K562 (cell line): ENCODE measurements around the gene RPP38. TPM values are rescaled to one million over a fixed set of nuclear protein-coding genes. Genes with fewer than 3 reads are reported as not detected.

ENCODE experiments used
- ATAC-seq: fragments of 200-7000 bp; cut with Tn5 transposase; 3 replicates; pipeline ENCODE4 v1.9.1; 2020; ENCODE audit warnings: moderate library complexity
- BruUV-seq: library from RNA; stranded (reverse); fragments of 400-500 nt; replicated peaks from 2 replicates; lab custom pipeline; 2021; lab: Mats Ljungman, UMichigan
- CTCF ChIA-PET: fragments of 300-600 bp; formaldehyde crosslinking; extraction: SDS; loops from one replicate; lab custom pipeline; 2021; ENCODE audit warnings: low intra/inter-chr PET ratio; lab: Yijun Ruan, JAX
- POLR2A ChIA-PET: fragments of 300-600, 350-650 bp; sonication (Branson Sonifier 250); formaldehyde crosslinking; extraction: SDS; loops from one replicate; lab custom pipeline; 2021; ENCODE audit warnings: antibody characterized with exemption, inconsistent platforms; lab: Yijun Ruan, JAX
- DNase-seq, 4 experiments: peaks; one replicate each; pipeline versions ENCODE4 v3.0.0 to v3.0.0-alpha.2; 2011 to 2018; ENCODE audit warnings: low spot score in 3 of 4, mixed read lengths in 3 of 4; ENCODE audit errors: extremely low read depth in 1 of 4
- FAIRE-seq: peaks from 2 replicates; lab custom pipeline; 2011; peaks lifted over from hg19 to GRCh38; lab: Jason Lieb, UNC
- H2AFZ ChIP-seq: 2 replicates; pipeline ENCODE4 v1.6.0; 2011; ENCODE audit warnings: low read depth, low read length, control low read depth, inconsistent platforms
- H3K27ac ChIP-seq: fragments of 200-600 bp; 3 replicates; pipeline ENCODE4 v1.8.0; 2011; ENCODE audit warnings: low read depth, mild to moderate bottlenecking, control low read depth, inconsistent platforms, low read length, moderate library complexity, mixed read lengths; ENCODE audit errors: extremely low read depth
- H3K27me3 ChIP-seq, 2 experiments: fragments of 300-600 bp in 1 of 2; 2 replicates in 1 of 2; 3 replicates in 1 of 2; pipeline versions ENCODE4 v1.6.0 to v1.8.0; 2011; ENCODE audit warnings: inconsistent platforms in 2 of 2, low read length in 2 of 2, mild to moderate bottlenecking in 1 of 2, mixed read lengths in 1 of 2, moderate library complexity in 1 of 2; ENCODE audit not compliant: control insufficient read depth in 2 of 2, insufficient read depth in 2 of 2
- H3K36me3 ChIP-seq: fragments of 300-600 bp; 3 replicates; pipeline ENCODE4 v1.8.0; 2011; ENCODE audit warnings: mild to moderate bottlenecking, low read length, inconsistent platforms; ENCODE audit not compliant: control insufficient read depth, insufficient read depth
- H3K4me1 ChIP-seq, 2 experiments: fragments of 200-600 bp in 1 of 2; replicated peaks in 1 of 2; 2 replicates in 1 of 2; 3 replicates in 1 of 2; pipeline versions ENCODE4 v1.5.1 to v1.8.0; 2011; ENCODE audit warnings: inconsistent platforms in 2 of 2, low read length in 2 of 2, mild to moderate bottlenecking in 1 of 2, mixed read lengths in 1 of 2, moderate library complexity in 1 of 2; ENCODE audit not compliant: control insufficient read depth in 2 of 2, insufficient read depth in 2 of 2
- H3K4me2 ChIP-seq: 2 replicates; pipeline ENCODE4 v1.6.1; 2011; ENCODE audit warnings: low read length, control low read depth, inconsistent platforms, mixed read lengths; ENCODE audit not compliant: insufficient read depth
- H3K4me3 ChIP-seq: fragments of 200-600 bp; sonication (generic), shearing (Covaris generic); 2 replicates; pipeline ENCODE4 v1.5.1; 2016; ENCODE audit warnings: control low read depth, inconsistent platforms
- H3K79me2 ChIP-seq: fragments of 200-600 bp; 3 replicates; pipeline ENCODE4 v1.8.0; 2011; ENCODE audit warnings: low read length, inconsistent platforms; ENCODE audit not compliant: control insufficient read depth, insufficient read depth
- H3K9ac ChIP-seq, 2 experiments: 2 replicates each; pipeline versions ENCODE4 v1.6.0 to v1.6.1; 2011; ENCODE audit warnings: low read depth in 2 of 2, low read length in 2 of 2, control low read depth in 1 of 2, inconsistent platforms in 1 of 2, mild to moderate bottlenecking in 1 of 2, mixed read lengths in 1 of 2; ENCODE audit not compliant: insufficient read depth in 1 of 2
- H3K9me1 ChIP-seq: one replicate; pipeline ENCODE4 v1.6.0; 2011; ENCODE audit warnings: inconsistent platforms, mild to moderate bottlenecking, low read length, moderate library complexity; ENCODE audit not compliant: control insufficient read depth, insufficient read depth
- H3K9me3 ChIP-seq: replicated peaks from 2 replicates; pipeline ENCODE4 v1.5.1; 2011; ENCODE audit warnings: low read depth, low read length, inconsistent platforms; ENCODE audit not compliant: control insufficient read depth, insufficient read depth
- H4K20me1 ChIP-seq: replicated peaks from 2 replicates; pipeline ENCODE4 v1.6.1; 2011; ENCODE audit warnings: low read length, inconsistent platforms, mixed read lengths; ENCODE audit not compliant: control insufficient read depth, insufficient read depth
- EGR1 ChIP-seq: fragments of 450-650 bp; conservative IDR thresholded peaks from 2 replicates; pipeline ENCODE4 v1.6.1; 2017; ENCODE audit warnings: mild to moderate bottlenecking
- EWSR1 ChIP-seq: fragments of 450-650 bp; IDR thresholded peaks from 2 replicates; pipeline ENCODE4 v1.6.1; 2018; ENCODE audit warnings: borderline replicate concordance, mild to moderate bottlenecking, low read depth, moderate library complexity; ENCODE audit not compliant: partially characterized antibody
- SAFB2 ChIP-seq: fragments of 200-400 bp; formaldehyde crosslinking; IDR thresholded peaks from 2 replicates; pipeline ENCODE4 v1.6.1; 2018; ENCODE audit warnings: borderline replicate concordance, low read length, low read depth, moderate library complexity; ENCODE audit not compliant: severe bottlenecking
- in situ Hi-C: fragments of 300-500 bp; cut with MboI; formaldehyde crosslinking; loops from 4 replicates; pipeline ENCODE4 v1.15.0; 2018; ENCODE audit warnings: inconsistent platforms, mixed read lengths
- intact Hi-C: fragments of 100-400 bp; cut with micrococcal nuclease; formaldehyde crosslinking; loops from 2 replicates; pipeline ENCODE4 v1.14.2; 2022
- polyA plus RNA-seq, 8 experiments: library from polyadenylated mRNA; depleted of rRNA in 4 of 8; stranded (reverse) in 5 of 8; unstranded in 3 of 8; fragments of >200 nt; fragmentation: Nextera tagmentation in 2 of 8; fragmentation: Illumina TruSeq in 1 of 8; extraction: Ambion mirVana in 2 of 8; extraction: Trizol in 1 of 8; gene quantifications; 2 replicates each; pipeline versions ENCODE4 v1.2.1 to v1.2.3, GENCODE V29; 2011 to 2014; ENCODE audit warnings: inconsistent platforms in 1 of 8, missing spikeins in 1 of 8
- total RNA-seq, 7 experiments: library from RNA; depleted of rRNA in 6 of 7; stranded (reverse); fragments of >200 nt in 6 of 7; fragmentation: Illumina TruSeq in 2 of 7; extraction: Trizol in 2 of 7; gene quantifications; 2 replicates each; pipeline versions ENCODE4 v1.2.1 to v1.2.3, GENCODE V29; 2011 to 2021; ENCODE audit warnings: low replicate concordance in 1 of 7
- TF ChIP-seq, protein P1 (sequence below): sonication (generic); formaldehyde crosslinking; IDR thresholded peaks from 2 replicates; pipeline ENCODE4 v1.8.0; 2023; ENCODE audit warnings: mild to moderate bottlenecking, missing genetic modification reagents
- TF ChIP-seq, protein P2 (sequence below): fragments of 450-650 bp; IDR thresholded peaks from 2 replicates; pipeline ENCODE4 v1.6.1; 2016; ENCODE audit warnings: low read depth, mild to moderate bottlenecking, moderate library complexity

Gene RPP38
- total and polyA plus RNA-seq, 9 of the 15 experiments (the other 6 are each of a cell fraction or from before 2014, with no cell fraction given) = 26.3 to 58.6 (median 33.8) TPM

DNA sequence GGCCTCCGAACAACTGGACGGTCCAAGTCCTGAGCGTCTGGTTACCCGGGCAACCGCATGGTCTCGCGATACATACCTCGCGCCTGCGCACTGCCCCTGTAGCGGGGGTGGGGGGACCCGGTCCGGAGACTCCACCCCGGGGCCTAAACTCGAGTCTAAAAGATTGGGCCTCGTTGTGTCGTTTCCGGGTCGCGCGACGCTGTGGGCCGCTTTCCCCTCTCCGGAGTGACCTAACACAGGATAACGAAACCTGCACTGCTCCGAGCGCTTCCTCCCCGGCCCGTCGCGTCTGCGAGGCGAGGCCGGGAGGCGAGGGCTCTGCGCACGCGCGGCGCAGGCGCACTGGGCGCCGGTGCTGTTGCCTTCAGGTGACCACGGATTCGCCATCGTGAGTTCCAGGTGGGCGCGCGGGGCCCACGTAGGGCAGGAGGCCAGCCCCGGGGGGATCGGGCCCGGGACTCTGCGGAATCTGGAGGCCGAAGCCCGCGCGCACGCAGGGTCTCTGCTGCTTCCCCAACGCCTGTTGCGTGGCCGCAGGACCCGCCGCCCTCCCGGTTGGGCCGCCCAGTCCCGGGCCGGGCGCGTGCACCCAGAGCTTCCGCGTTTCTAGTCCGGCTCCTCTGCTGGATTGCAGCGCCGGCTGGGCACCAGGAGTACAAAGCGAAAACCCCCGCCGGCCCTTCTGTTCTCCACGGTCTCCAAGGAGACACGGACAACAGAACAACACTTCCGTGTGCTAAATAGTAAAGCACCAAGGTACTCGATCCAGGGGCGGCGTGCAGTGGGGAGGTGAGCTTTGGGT is at the start of gene RPP38 (continued):
- TF ChIP-seq, protein P1, sequence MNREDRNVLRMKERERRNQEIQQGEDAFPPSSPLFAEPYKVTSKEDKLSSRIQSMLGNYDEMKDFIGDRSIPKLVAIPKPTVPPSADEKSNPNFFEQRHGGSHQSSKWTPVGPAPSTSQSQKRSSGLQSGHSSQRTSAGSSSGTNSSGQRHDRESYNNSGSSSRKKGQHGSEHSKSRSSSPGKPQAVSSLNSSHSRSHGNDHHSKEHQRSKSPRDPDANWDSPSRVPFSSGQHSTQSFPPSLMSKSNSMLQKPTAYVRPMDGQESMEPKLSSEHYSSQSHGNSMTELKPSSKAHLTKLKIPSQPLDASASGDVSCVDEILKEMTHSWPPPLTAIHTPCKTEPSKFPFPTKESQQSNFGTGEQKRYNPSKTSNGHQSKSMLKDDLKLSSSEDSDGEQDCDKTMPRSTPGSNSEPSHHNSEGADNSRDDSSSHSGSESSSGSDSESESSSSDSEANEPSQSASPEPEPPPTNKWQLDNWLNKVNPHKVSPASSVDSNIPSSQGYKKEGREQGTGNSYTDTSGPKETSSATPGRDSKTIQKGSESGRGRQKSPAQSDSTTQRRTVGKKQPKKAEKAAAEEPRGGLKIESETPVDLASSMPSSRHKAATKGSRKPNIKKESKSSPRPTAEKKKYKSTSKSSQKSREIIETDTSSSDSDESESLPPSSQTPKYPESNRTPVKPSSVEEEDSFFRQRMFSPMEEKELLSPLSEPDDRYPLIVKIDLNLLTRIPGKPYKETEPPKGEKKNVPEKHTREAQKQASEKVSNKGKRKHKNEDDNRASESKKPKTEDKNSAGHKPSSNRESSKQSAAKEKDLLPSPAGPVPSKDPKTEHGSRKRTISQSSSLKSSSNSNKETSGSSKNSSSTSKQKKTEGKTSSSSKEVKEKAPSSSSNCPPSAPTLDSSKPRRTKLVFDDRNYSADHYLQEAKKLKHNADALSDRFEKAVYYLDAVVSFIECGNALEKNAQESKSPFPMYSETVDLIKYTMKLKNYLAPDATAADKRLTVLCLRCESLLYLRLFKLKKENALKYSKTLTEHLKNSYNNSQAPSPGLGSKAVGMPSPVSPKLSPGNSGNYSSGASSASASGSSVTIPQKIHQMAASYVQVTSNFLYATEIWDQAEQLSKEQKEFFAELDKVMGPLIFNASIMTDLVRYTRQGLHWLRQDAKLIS = peak; percentile 27; the same call in 1 of the 2 replicates
- TF ChIP-seq EGR1 = peak; percentile 95
- TF ChIP-seq EWSR1 = no peak

DNA sequence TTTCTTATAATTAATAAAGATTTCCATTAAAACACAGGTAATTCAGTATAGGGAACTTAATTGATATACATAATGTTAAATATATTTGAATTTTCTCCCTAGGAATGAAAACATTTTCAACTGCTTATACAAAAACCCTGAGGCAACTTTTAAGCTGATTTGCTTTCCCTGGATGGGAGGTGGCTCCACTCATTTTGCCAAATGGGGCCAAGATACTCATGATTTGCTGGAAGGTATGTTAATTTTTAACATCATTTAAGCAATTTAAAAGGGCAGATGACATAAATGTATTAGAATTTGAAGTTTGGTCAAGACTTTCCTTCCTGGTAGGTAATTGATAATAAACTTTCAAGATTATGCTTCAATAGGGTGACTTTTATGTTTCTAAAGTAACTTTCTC is 47.6 kb upstream of the RPP38 start:
- ChIA-PET POLR2A (no interaction called here), CTCF (no interaction called here)
- DNase-seq (no peak), ATAC-seq (no peak), FAIRE-seq (no peak)
- Histone ChIP-seq H3K27me3 (peaks cover 0 to 8% of the 10 kb centered on the region in 2 experiments; a peak in 3 of 5 replicates), H3K9me3 (no peaks in the 10 kb centered on the region), H3K4me2 (no peak overlapping the region), H3K79me2 (no peaks in the 10 kb centered on the region), H3K9me1 (no peaks in the 10 kb centered on the region), H3K9ac (no peak overlapping the region), H3K4me3 (no peak overlapping the region), H3K27ac (no peak overlapping the region), H4K20me1 (no peaks in the 10 kb centered on the region), H2AFZ (no peak overlapping the region), H3K36me3 (no peaks in the 10 kb centered on the region), H3K4me1 (no peaks in the 10 kb centered on the region; a peak in 1 of 5 replicates)
- BruUV-seq = no TSS peak
- in situ Hi-C loops (no loop called here), intact Hi-C loops (no loop called here)
- TF ChIP-seq, protein P2, sequence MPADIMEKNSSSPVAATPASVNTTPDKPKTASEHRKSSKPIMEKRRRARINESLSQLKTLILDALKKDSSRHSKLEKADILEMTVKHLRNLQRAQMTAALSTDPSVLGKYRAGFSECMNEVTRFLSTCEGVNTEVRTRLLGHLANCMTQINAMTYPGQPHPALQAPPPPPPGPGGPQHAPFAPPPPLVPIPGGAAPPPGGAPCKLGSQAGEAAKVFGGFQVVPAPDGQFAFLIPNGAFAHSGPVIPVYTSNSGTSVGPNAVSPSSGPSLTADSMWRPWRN = no peak
- no peak for TF ChIP-seq SAFB2
